K562 (cell line): Measurements from ENCODE around the gene NPM3.

Experiments used
- ATF7 ChIP-seq: fragments of 450-650 bp; IDR thresholded peaks from 2 replicates; pipeline ENCODE4 v1.7.1; 2014; ENCODE audit warnings: mild to moderate bottlenecking, moderate library complexity
- CTCF ChIP-seq, 3 experiments: IDR thresholded peaks in 2 of 3; conservative IDR thresholded peaks in 1 of 3; 2 replicates each; pipeline ENCODE4 v1.5.1; 2011 to 2012; ENCODE audit warnings: low read length in 3 of 3, mild to moderate bottlenecking in 3 of 3, control low read depth in 2 of 3, improper control_type of control experiment in 1 of 3, inconsistent platforms in 1 of 3, low read depth in 1 of 3, mixed read lengths in 1 of 3, moderate library complexity in 1 of 3; ENCODE audit not compliant: insufficient read depth in 2 of 3
- ETV6 ChIP-seq, 3 experiments: fragments of 150-350 bp in 1 of 3; sonication (generic) in 1 of 3; formaldehyde crosslinking in 1 of 3; IDR thresholded peaks; 2 replicates each; pipeline versions ENCODE4 v1.6.1 to v1.8.0; 2014 to 2022; ENCODE audit warnings: borderline replicate concordance in 2 of 3, low read depth in 2 of 3, antibody characterized with exemption in 1 of 3, low read length in 1 of 3, mild to moderate bottlenecking in 1 of 3, missing genetic modification reagents in 1 of 3
- EWSR1 ChIP-seq: fragments of 450-650 bp; IDR thresholded peaks from 2 replicates; pipeline ENCODE4 v1.6.1; 2018; ENCODE audit warnings: borderline replicate concordance, mild to moderate bottlenecking, low read depth, moderate library complexity; ENCODE audit not compliant: partially characterized antibody
- HDAC1 ChIP-seq, 2 experiments: fragments of 450-650 bp; IDR thresholded peaks; 2 replicates each; pipeline ENCODE4 v1.6.1; 2016 to 2017; ENCODE audit warnings: inconsistent platforms in 1 of 2, mild to moderate bottlenecking in 1 of 2, moderate library complexity in 1 of 2
- MAFK ChIP-seq: IDR thresholded peaks from 2 replicates; pipeline ENCODE4 v1.6.1; 2011; ENCODE audit warnings: low read length, improper control_type of control experiment
- MYBL2 ChIP-seq, 2 experiments: fragments of 450-650 bp in 1 of 2; sonication (generic) in 1 of 2; formaldehyde crosslinking in 1 of 2; IDR thresholded peaks; 2 replicates each; pipeline versions ENCODE4 v1.6.1 to v1.8.1; 2017 to 2022; ENCODE audit warnings: borderline replicate concordance in 1 of 2, inconsistent platforms in 1 of 2, low read depth in 1 of 2, mild to moderate bottlenecking in 1 of 2, missing genetic modification reagents in 1 of 2, moderate library complexity in 1 of 2
- POLR2A ChIP-seq: fragments of 450-650 bp; conservative IDR thresholded peaks from 2 replicates; pipeline ENCODE4 v1.6.1; 2016
- POLR3A ChIP-seq: IDR thresholded peaks from 2 replicates; pipeline ENCODE4 v1.6.1; 2011; ENCODE audit warnings: borderline replicate concordance, mild to moderate bottlenecking, moderate library complexity; ENCODE audit not compliant: insufficient read length, insufficient read depth; ENCODE audit errors: extremely low read depth
- RAD21 ChIP-seq, 2 experiments: fragments of 250-450 bp in 1 of 2; fragments of 450-650 bp in 1 of 2; sonication (Bioruptor Pico) in 1 of 2; formaldehyde crosslinking in 1 of 2; IDR thresholded peaks in 1 of 2; conservative IDR thresholded peaks in 1 of 2; 2 replicates each; pipeline versions ENCODE4 v1.4.0 to v1.8.0; 2020 to 2022; ENCODE audit warnings: mild to moderate bottlenecking in 2 of 2, moderate library complexity in 1 of 2
- SREBF1 ChIP-seq: fragments of 150-350 bp; IDR thresholded peaks from 2 replicates; pipeline ENCODE4 v1.6.1; 2014; ENCODE audit warnings: antibody characterized with exemption, low read depth, low read length, borderline replicate concordance
- ZFP1 ChIP-seq: fragments of 450-650 bp; formaldehyde crosslinking; IDR thresholded peaks from 2 replicates; pipeline ENCODE4 v1.4.0; 2020; ENCODE audit warnings: mild to moderate bottlenecking, mixed read lengths
- ZNF24 ChIP-seq: fragments of 450-650 bp; IDR thresholded peaks from 2 replicates; pipeline ENCODE4 v1.6.1; 2016
- ZNF316 ChIP-seq: fragments of 450-650 bp; IDR thresholded peaks from 2 replicates; pipeline ENCODE4 v1.6.1; 2016

GRCh38 chr10:101818119-101818871 is 35.0 kb upstream of the NPM3 start, which contains the start of gene OGA:
- TF ChIP-seq CTCF (IDR thresholded peaks at IDR 0.05 in 2 of 3, conservative IDR thresholded peaks at IDR 0.05 in 1 of 3; ENCODE audit: insufficient read depth in 2 of 3, low read depth in 1 of 3, low read length in 3 of 3) (no peak), ZFP1 (CRISPR knock-in tag) (no peak), RAD21 (CRISPR knock-in tag; conservative IDR thresholded peaks at IDR 0.05 in 1 of 2, IDR thresholded peaks at IDR 0.05 in 1 of 2) (no peak), EWSR1 (no peak), ETV6 (IDR thresholded peaks at IDR 0.05; ENCODE audit: borderline replicate concordance in 1 of 2, low read depth in 2 of 2, low read length in 1 of 2) (no peak), ETV6 (CRISPR knock-in tag; IDR thresholded peaks at IDR 0.05; ENCODE audit: borderline replicate concordance) (no peak), SREBF1 (peak; percentile 95), ATF7 (peak; percentile 100), ZNF24 (no peak), POLR2A (peak; percentile 96), HDAC1 (IDR thresholded peaks at IDR 0.05) (peak in 1 of 2 experiments; percentile 78; a peak in 1 of 4 replicates), MAFK (no peak), MYBL2 (IDR thresholded peaks at IDR 0.05; ENCODE audit: low read depth) (no peak), MYBL2 (CRISPR knock-in tag; IDR thresholded peaks at IDR 0.05; ENCODE audit: borderline replicate concordance) (no peak), POLR3A (no peak), ZNF316 (no peak)
